Breast epithelium (tissue), 3 donors: Measurements from ENCODE around the gene SPIRE1.

Experiments used
- POLR2A ChIP-seq: fragments of 450-650 bp; IDR thresholded peaks from one replicate; pipeline ENCODE4 v1.6.1; 2016; ENCODE audit warnings: antibody characterized with exemption, mild to moderate bottlenecking, moderate library complexity
- TF ChIP-seq, protein P1 (sequence below), 3 donors: fragments of 450-650 bp; IDR thresholded peaks; one replicate each; pipeline ENCODE4 v1.5.1; 2016 to 2017; ENCODE audit warnings: antibody characterized with exemption in 3 of 3, mild to moderate bottlenecking in 3 of 3, moderate library complexity in 3 of 3

DNA sequence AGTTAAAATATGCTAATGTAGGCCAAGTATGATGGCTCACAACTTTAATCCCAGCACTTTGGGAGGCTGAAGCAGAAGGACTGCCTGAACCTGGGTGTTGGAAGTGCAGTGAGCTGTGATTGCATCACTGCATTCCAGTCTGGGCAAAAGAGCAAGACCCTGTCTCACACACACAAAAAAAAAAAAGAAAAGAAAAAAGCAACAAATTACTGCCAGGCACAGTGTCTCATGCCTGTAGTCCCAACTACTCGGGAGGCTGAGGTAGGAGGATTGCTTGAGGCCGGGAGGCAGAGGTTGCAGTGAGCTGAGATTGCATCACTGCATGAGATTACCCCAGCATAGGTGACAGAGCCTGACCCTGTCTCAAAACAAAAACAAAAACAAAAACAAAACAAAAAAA lies 139.6 kb downstream of the SPIRE1 start:
- TF ChIP-seq, protein P1, sequence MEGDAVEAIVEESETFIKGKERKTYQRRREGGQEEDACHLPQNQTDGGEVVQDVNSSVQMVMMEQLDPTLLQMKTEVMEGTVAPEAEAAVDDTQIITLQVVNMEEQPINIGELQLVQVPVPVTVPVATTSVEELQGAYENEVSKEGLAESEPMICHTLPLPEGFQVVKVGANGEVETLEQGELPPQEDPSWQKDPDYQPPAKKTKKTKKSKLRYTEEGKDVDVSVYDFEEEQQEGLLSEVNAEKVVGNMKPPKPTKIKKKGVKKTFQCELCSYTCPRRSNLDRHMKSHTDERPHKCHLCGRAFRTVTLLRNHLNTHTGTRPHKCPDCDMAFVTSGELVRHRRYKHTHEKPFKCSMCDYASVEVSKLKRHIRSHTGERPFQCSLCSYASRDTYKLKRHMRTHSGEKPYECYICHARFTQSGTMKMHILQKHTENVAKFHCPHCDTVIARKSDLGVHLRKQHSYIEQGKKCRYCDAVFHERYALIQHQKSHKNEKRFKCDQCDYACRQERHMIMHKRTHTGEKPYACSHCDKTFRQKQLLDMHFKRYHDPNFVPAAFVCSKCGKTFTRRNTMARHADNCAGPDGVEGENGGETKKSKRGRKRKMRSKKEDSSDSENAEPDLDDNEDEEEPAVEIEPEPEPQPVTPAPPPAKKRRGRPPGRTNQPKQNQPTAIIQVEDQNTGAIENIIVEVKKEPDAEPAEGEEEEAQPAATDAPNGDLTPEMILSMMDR (IDR thresholded peaks at IDR 0.05): no peak
- no peak for TF ChIP-seq POLR2A
